Endothelial cell of umbilical vein (primary cell): ENCODE data around the gene GZF1. TPM values are rescaled to one million over a fixed set of nuclear protein-coding genes. Genes with fewer than 3 reads are reported as not detected.

ENCODE experiments used
- BruUV-seq: library from RNA; stranded (reverse); fragments of 400-500 nt; replicated peaks from 2 replicates; lab custom pipeline; 2021; lab: Mats Ljungman, UMichigan
- CTCF ChIA-PET: fragments of 300-600, 350-600 bp; sonication (Branson Sonifier 250); formaldehyde crosslinking; loops from one replicate; lab custom pipeline; 2021; ENCODE audit warnings: antibody characterized with exemption, inconsistent platforms; lab: Charles Lee
- POLR2A ChIA-PET: fragments of 300-600, 350-600 bp; sonication (Branson Sonifier 250); formaldehyde crosslinking; loops from one replicate; lab custom pipeline; 2021; ENCODE audit warnings: antibody characterized with exemption, inconsistent platforms; lab: Charles Lee
- DNase-seq: peaks from one replicate; pipeline ENCODE4 v3.0.0-alpha.2; 2011; ENCODE audit warnings: low read depth, low spot score
- FAIRE-seq: peaks from 2 replicates; lab custom pipeline; 2011; peaks lifted over from hg19 to GRCh38; lab: Jason Lieb, UNC
- H2AFZ ChIP-seq: 2 replicates; pipeline ENCODE4 v1.6.0; 2012; ENCODE audit warnings: low read depth, low read length, control low read depth, inconsistent platforms
- H3K27ac ChIP-seq: 2 replicates; pipeline ENCODE4 v1.5.1; 2011; ENCODE audit warnings: low read depth, mild to moderate bottlenecking, control low read depth, low read length, moderate library complexity; ENCODE audit not compliant: insufficient read depth
- H3K27me3 ChIP-seq, 2 experiments: 2 replicates each; pipeline versions ENCODE4 v1.6.0 to v1.6.1; 2011; ENCODE audit warnings: low read length in 2 of 2, mixed read lengths in 1 of 2; ENCODE audit not compliant: control insufficient read depth in 2 of 2, insufficient read depth in 2 of 2
- H3K36me3 ChIP-seq, 2 experiments: 2 replicates in 1 of 2; 3 replicates in 1 of 2; pipeline ENCODE4 v1.5.1; 2011; ENCODE audit warnings: low read length in 2 of 2, mild to moderate bottlenecking in 1 of 2, moderate library complexity in 1 of 2; ENCODE audit not compliant: control insufficient read depth in 2 of 2, insufficient read depth in 2 of 2; ENCODE audit errors: extremely low read depth in 1 of 2
- H3K4me1 ChIP-seq: 3 replicates; pipeline ENCODE4 v1.5.1; 2011; ENCODE audit warnings: mild to moderate bottlenecking, low read length; ENCODE audit not compliant: control insufficient read depth, insufficient read depth; ENCODE audit errors: extremely low read depth
- H3K4me2 ChIP-seq: 2 replicates; pipeline ENCODE4 v1.6.1; 2011; ENCODE audit warnings: low read length, control low read depth, mixed read lengths; ENCODE audit not compliant: insufficient read depth
- H3K4me3 ChIP-seq, 3 experiments: fragments of 200-600 bp in 1 of 3; sonication (generic), shearing (Covaris generic) in 1 of 3; replicated peaks in 1 of 3; 2 replicates each; pipeline ENCODE4 v1.5.1; 2011 to 2016; ENCODE audit warnings: control low read depth in 3 of 3, low read length in 3 of 3, mild to moderate bottlenecking in 2 of 3, inconsistent platforms in 1 of 3, low read depth in 1 of 3, moderate library complexity in 1 of 3; ENCODE audit not compliant: insufficient read depth in 1 of 3
- H3K79me2 ChIP-seq: 2 replicates; pipeline ENCODE4 v1.6.0; 2012; ENCODE audit warnings: low read length, inconsistent platforms; ENCODE audit not compliant: control insufficient read depth, insufficient read depth
- H3K9ac ChIP-seq: replicated peaks from 2 replicates; pipeline ENCODE3; 2011; ENCODE audit warnings: low read length, control low read depth; ENCODE audit not compliant: insufficient read depth; ENCODE audit errors: extremely low read depth
- H3K9me1 ChIP-seq: replicated peaks from 3 replicates; pipeline ENCODE4 v1.6.0; 2011; ENCODE audit warnings: mild to moderate bottlenecking, low read length; ENCODE audit not compliant: control insufficient read depth, insufficient read depth; ENCODE audit errors: extremely low read depth
- H3K9me3 ChIP-seq: replicated peaks from 2 replicates; pipeline ENCODE4 v1.5.1; 2012; ENCODE audit warnings: low read length, inconsistent platforms; ENCODE audit not compliant: control insufficient read depth, insufficient read depth
- H4K20me1 ChIP-seq: replicated peaks from 2 replicates; pipeline ENCODE3; 2011; ENCODE audit warnings: mild to moderate bottlenecking, low read length; ENCODE audit not compliant: control insufficient read depth, insufficient read depth; ENCODE audit errors: extremely low read depth
- EZH2 ChIP-seq: IDR thresholded peaks from 2 replicates; pipeline ENCODE4 v1.6.1; 2012; ENCODE audit warnings: borderline replicate concordance, low read depth, mild to moderate bottlenecking, moderate library complexity, low read length, inconsistent platforms; ENCODE audit not compliant: severe bottlenecking
- FOS ChIP-seq: IDR thresholded peaks from 2 replicates; pipeline ENCODE4 v1.6.1; 2011; ENCODE audit warnings: mild to moderate bottlenecking, low read length, moderate library complexity, borderline replicate concordance; ENCODE audit not compliant: insufficient read depth
- GATA2 ChIP-seq: IDR thresholded peaks from 2 replicates; pipeline ENCODE4 v1.7.0; 2011; ENCODE audit warnings: low read depth, mild to moderate bottlenecking, moderate library complexity, mixed read lengths, low read length; ENCODE audit not compliant: insufficient read length, insufficient read depth
- JUN ChIP-seq: IDR thresholded peaks from 2 replicates; pipeline ENCODE4 v1.6.1; 2011; ENCODE audit warnings: borderline replicate concordance, low read depth; ENCODE audit not compliant: insufficient read length, insufficient read depth
- MAX ChIP-seq: IDR thresholded peaks from 2 replicates; pipeline ENCODE4 v1.6.1; 2011; ENCODE audit not compliant: insufficient read depth, insufficient read length
- MYC ChIP-seq: IDR thresholded peaks from one replicate; pipeline ENCODE4 v1.6.1; 2011; ENCODE audit warnings: mild to moderate bottlenecking, low read depth, low read length
- POLR2A ChIP-seq: IDR thresholded peaks from 2 replicates; pipeline ENCODE4 v1.6.1; 2012; ENCODE audit warnings: low read depth, mild to moderate bottlenecking, control low read depth, low read length
- POLR2AphosphoS5 ChIP-seq: IDR thresholded peaks from 2 replicates; pipeline ENCODE4 v1.6.1; 2012; ENCODE audit warnings: low read depth, mild to moderate bottlenecking, control low read depth, low read length, moderate library complexity; ENCODE audit not compliant: insufficient read depth
- dilution Hi-C: fragments of 300-500 bp; cut with MboI; formaldehyde crosslinking; loops from one replicate; pipeline ENCODE4 v1.15.0; 2019; ENCODE audit warnings: low sequenced_read_pairs; ENCODE audit not compliant: extremely low pct_ligation_motif_present
- intact Hi-C: fragments of 100-400 bp; cut with micrococcal nuclease; formaldehyde crosslinking; loops from one replicate; pipeline ENCODE4 v1.10.0; 2022
- polyA plus RNA-seq, 4 experiments: library from polyadenylated mRNA; depleted of rRNA in 3 of 4; stranded (reverse) in 3 of 4; unstranded in 1 of 4; fragments of >200 nt; gene quantifications; 2 replicates each; pipeline versions ENCODE4 v1.2.1 to v1.2.3, GENCODE V29; 2011 to 2012; ENCODE audit warnings: missing spikeins in 1 of 4
- total RNA-seq: library from RNA; stranded (reverse); gene quantifications from 2 replicates; pipeline ENCODE4 v1.2.3, GENCODE V29; 2021
- TF ChIP-seq, protein P1 (sequence below), 2 donors: IDR thresholded peaks; 1 replicate in 1 of 2; 2 replicates in 1 of 2; pipeline ENCODE4 v1.5.1; 2011; ENCODE audit warnings: low read length in 2 of 2, mild to moderate bottlenecking in 2 of 2, moderate library complexity in 2 of 2, control low read depth in 1 of 2, inconsistent platforms in 1 of 2, low read depth in 1 of 2; ENCODE audit not compliant: insufficient read depth in 1 of 2; ENCODE audit errors: extremely low read depth in 1 of 2

The GZF1 gene
- total and polyA plus RNA-seq, 2 donors (not counting 3 experiments of a cell fraction or from before 2014, with no cell fraction given): 9.7 to 10.0 TPM

GRCh38 chr20:23313271-23313670, 48.7 kb upstream of the GZF1 start:
- TF ChIP-seq POLR2AphosphoS5 (no peak), POLR2A (no peak), JUN (no peak), EZH2 (no peak), MYC (no peak), GATA2 (no peak), MAX (no peak), FOS (no peak)
- TF ChIP-seq, protein P1, sequence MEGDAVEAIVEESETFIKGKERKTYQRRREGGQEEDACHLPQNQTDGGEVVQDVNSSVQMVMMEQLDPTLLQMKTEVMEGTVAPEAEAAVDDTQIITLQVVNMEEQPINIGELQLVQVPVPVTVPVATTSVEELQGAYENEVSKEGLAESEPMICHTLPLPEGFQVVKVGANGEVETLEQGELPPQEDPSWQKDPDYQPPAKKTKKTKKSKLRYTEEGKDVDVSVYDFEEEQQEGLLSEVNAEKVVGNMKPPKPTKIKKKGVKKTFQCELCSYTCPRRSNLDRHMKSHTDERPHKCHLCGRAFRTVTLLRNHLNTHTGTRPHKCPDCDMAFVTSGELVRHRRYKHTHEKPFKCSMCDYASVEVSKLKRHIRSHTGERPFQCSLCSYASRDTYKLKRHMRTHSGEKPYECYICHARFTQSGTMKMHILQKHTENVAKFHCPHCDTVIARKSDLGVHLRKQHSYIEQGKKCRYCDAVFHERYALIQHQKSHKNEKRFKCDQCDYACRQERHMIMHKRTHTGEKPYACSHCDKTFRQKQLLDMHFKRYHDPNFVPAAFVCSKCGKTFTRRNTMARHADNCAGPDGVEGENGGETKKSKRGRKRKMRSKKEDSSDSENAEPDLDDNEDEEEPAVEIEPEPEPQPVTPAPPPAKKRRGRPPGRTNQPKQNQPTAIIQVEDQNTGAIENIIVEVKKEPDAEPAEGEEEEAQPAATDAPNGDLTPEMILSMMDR (IDR thresholded peaks at IDR 0.05; ENCODE audit: extremely low read depth in 1 of 2, insufficient read depth in 1 of 2, low read depth in 1 of 2, low read length in 2 of 2): no peak
- H3K4me1 ChIP-seq: peaks cover 10% of the 10 kb centered on the region
- no peaks in the 10 kb centered on the region for H3K36me3 ChIP-seq
- intact Hi-C loops: no loop called here
- no peak overlapping the region for H3K4me3 ChIP-seq
- BruUV-seq: no TSS peak
- no peak overlapping the region for H3K9ac ChIP-seq
- H3K9me3 ChIP-seq: no peaks in the 10 kb centered on the region
- CTCF ChIA-PET: interaction anchor here (1.7 kb wide), 1 partner anchor 28 kb away, joined by 4 read pairs; no protein-coding TSS in a partner anchor
- POLR2A ChIA-PET: no interaction called here
- H3K27ac ChIP-seq: no peak overlapping the region
- no peak overlapping the region for H3K4me2 ChIP-seq
- no peak overlapping the region for H2AFZ ChIP-seq
- no peaks in the 10 kb centered on the region for H3K79me2 ChIP-seq
- DNase-seq (no peak), FAIRE-seq (no peak)
- dilution Hi-C loops: no loop called here
- no peaks in the 10 kb centered on the region for H4K20me1 ChIP-seq
- no peaks in the 10 kb centered on the region for H3K27me3 ChIP-seq
- H3K9me1 ChIP-seq: no peaks in the 10 kb centered on the region
